ENCODE results near the gene TRA2B.

The TRA2B gene

DNA sequence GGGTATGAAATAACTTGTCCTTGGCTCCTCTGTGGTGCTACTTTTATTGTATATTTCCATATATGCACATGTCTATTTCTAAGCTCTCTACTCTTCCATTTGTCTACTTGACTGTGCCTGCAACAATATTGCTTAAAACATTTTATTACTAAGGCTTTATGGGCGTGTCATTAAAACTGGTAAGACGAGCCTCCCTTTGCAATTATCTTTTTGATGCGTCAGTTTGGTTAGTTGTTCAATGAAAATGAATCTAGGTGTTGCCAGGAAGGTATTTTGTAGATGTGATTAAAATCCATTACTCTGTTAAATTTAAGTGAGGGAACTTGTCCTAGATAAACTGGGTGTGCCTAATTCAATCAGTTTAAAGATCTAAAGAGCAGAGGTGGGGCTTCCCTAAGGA, 12.9 kb upstream of the TRA2B start:
- H3K9ac ChIP-seq = no peak overlapping the region
- TF ChIP-seq, protein P1, sequence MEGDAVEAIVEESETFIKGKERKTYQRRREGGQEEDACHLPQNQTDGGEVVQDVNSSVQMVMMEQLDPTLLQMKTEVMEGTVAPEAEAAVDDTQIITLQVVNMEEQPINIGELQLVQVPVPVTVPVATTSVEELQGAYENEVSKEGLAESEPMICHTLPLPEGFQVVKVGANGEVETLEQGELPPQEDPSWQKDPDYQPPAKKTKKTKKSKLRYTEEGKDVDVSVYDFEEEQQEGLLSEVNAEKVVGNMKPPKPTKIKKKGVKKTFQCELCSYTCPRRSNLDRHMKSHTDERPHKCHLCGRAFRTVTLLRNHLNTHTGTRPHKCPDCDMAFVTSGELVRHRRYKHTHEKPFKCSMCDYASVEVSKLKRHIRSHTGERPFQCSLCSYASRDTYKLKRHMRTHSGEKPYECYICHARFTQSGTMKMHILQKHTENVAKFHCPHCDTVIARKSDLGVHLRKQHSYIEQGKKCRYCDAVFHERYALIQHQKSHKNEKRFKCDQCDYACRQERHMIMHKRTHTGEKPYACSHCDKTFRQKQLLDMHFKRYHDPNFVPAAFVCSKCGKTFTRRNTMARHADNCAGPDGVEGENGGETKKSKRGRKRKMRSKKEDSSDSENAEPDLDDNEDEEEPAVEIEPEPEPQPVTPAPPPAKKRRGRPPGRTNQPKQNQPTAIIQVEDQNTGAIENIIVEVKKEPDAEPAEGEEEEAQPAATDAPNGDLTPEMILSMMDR (conservative IDR thresholded peaks at IDR 0.05; ENCODE audit: low read depth, low read length) = no peak
- no peaks in the 10 kb centered on the region for H4K20me1 ChIP-seq (ENCODE audit: insufficient read depth)
- H3K27ac ChIP-seq = no peak overlapping the region
- H3K4me3 ChIP-seq (IDR thresholded peaks at IDR 0.05; ENCODE audit: insufficient read depth, low read depth, low read length) = no peak overlapping the region
- H3K79me2 ChIP-seq (ENCODE audit: insufficient read depth, low read depth) = no peaks in the 10 kb centered on the region
- H2AFZ ChIP-seq (ENCODE audit: low read depth) = no peak overlapping the region
- H3K36me3 ChIP-seq (ENCODE audit: insufficient read depth) = no peaks in the 10 kb centered on the region
- no peaks in the 10 kb centered on the region for H3K4me1 ChIP-seq (ENCODE audit: low read depth, poor library complexity, severe bottlenecking)
- H3K4me2 ChIP-seq = no peak overlapping the region
- no peaks in the 10 kb centered on the region for H3K27me3 ChIP-seq (ENCODE audit: insufficient read depth, low read depth)

DNA sequence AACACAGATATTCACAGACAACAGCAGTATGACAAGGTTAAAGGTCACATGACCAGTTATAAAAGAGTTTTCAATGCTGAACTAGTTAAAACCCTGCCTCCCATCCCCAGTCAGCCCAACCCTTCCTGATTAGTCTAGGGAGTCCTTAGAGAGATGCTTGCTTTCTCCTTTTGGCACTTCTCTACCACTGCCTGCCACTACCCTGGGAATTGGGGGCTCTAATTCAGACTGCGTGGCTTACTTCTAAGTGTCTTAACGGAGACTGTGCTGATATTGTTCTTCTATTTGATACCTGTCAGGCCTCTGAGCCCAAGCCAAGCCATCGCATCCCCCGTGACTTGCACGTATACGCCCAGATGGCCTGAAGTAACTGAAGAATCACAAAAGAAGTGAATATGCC, 11.7 kb upstream of the TRA2B start:
- H3K79me2 ChIP-seq (ENCODE audit: insufficient read depth, low read depth) = no peaks in the 10 kb centered on the region

DNA sequence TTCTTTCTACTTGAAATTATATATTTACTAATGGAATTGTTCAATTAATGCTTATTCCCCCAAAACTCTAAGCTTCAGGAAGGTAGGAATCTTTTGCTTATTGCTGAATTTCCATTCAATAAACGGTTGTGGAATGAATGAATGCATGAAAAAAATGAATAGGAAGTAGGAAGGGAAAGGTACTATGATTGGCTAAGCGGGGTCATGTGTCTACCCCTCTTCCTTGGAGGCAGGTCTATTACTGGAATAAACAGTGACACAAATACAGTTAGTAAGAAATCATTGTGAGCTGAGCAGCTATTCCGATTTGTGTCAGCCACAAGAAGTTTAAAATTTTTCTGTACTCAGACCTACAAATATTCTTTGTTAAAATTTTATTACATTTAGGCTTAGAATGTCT, 10.5 kb upstream of the TRA2B start:
- TF ChIP-seq, protein P1 (conservative IDR thresholded peaks at IDR 0.05; ENCODE audit: low read depth, low read length) = no peak
- Histone ChIP-seq H4K20me1 (ENCODE audit: insufficient read depth) (no peaks in the 10 kb centered on the region), H3K4me2 (no peak overlapping the region), H3K27ac (no peak overlapping the region), H3K9ac (no peak overlapping the region), H2AFZ (ENCODE audit: low read depth) (no peak overlapping the region), H3K79me2 (ENCODE audit: insufficient read depth, low read depth) (no peaks in the 10 kb centered on the region), H3K36me3 (ENCODE audit: insufficient read depth) (no peaks in the 10 kb centered on the region), H3K27me3 (ENCODE audit: insufficient read depth, low read depth) (no peaks in the 10 kb centered on the region), H3K4me3 (IDR thresholded peaks at IDR 0.05; ENCODE audit: insufficient read depth, low read depth, low read length) (no peak overlapping the region), H3K4me1 (ENCODE audit: low read depth, poor library complexity, severe bottlenecking) (peaks cover 6% of the 10 kb centered on the region)

More for the DNA sequence above, 11.7 kb upstream of the TRA2B start:
- Histone ChIP-seq H3K27ac (no peak overlapping the region), H3K36me3 (ENCODE audit: insufficient read depth) (no peaks in the 10 kb centered on the region), H3K27me3 (ENCODE audit: insufficient read depth, low read depth) (no peaks in the 10 kb centered on the region), H2AFZ (ENCODE audit: low read depth) (no peak overlapping the region), H3K4me2 (no peak overlapping the region), H4K20me1 (ENCODE audit: insufficient read depth) (no peaks in the 10 kb centered on the region), H3K9ac (no peak overlapping the region), H3K4me1 (ENCODE audit: low read depth, poor library complexity, severe bottlenecking) (no peaks in the 10 kb centered on the region), H3K4me3 (IDR thresholded peaks at IDR 0.05; ENCODE audit: insufficient read depth, low read depth, low read length) (no peak overlapping the region)
- TF ChIP-seq, protein P1 (conservative IDR thresholded peaks at IDR 0.05; ENCODE audit: low read depth, low read length) = no peak

DNA sequence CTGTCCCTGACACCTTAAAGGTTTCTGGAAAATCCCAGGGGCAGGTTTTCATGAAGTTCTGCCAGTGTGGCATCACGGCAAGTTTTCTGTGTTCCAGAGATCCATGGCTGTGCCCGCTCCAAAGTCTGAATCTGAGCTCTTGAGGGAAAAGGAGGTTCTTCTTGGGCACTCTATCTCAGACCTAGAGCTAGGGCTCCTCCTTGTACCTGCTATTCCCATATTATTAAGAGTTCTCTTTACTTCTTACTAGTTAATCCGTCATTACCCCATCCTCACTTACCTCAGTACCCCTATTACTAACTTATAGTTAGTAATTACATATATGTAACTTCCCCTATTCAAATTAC, 5.9 kb upstream of the TRA2B start:
- Histone ChIP-seq H3K9ac (no peak overlapping the region), H3K4me2 (no peak overlapping the region), H3K36me3 (ENCODE audit: insufficient read depth) (no peaks in the 10 kb centered on the region), H2AFZ (ENCODE audit: low read depth) (peak overlapping the region; percentile 72; the same call in 1 of the 2 replicates), H3K79me2 (ENCODE audit: insufficient read depth, low read depth) (no peaks in the 10 kb centered on the region; the same call in 1 of the 2 replicates), H3K4me1 (ENCODE audit: low read depth, poor library complexity, severe bottlenecking) (peaks cover 18% of the 10 kb centered on the region), H3K4me3 (IDR thresholded peaks at IDR 0.05; ENCODE audit: insufficient read depth, low read depth, low read length) (no peak overlapping the region), H3K27ac (no peak overlapping the region), H4K20me1 (ENCODE audit: insufficient read depth) (no peaks in the 10 kb centered on the region), H3K27me3 (ENCODE audit: insufficient read depth, low read depth) (no peaks in the 10 kb centered on the region)
- TF ChIP-seq, protein P1 (conservative IDR thresholded peaks at IDR 0.05; ENCODE audit: low read depth, low read length) = peak; percentile 60
